GM12878 (cell line): ENCODE measurements around the gene C19orf67.

ENCODE experiments used
- CHD2 ChIP-seq: IDR thresholded peaks from 2 replicates; pipeline ENCODE4 v1.6.1; 2011; ENCODE audit warnings: low read depth, low read length, improper control_type of control experiment, borderline replicate concordance
- HDGF ChIP-seq: fragments of 450-650 bp; IDR thresholded peaks from 2 replicates; pipeline ENCODE4 v1.6.1; 2016; ENCODE audit warnings: antibody characterized with exemption
- NBN ChIP-seq: fragments of 450-650 bp; IDR thresholded peaks from 2 replicates; pipeline ENCODE4 v1.6.1; 2016
- POLR2A ChIP-seq: IDR thresholded peaks from 2 replicates; pipeline ENCODE4 v1.6.1; 2011; ENCODE audit warnings: low read depth, mild to moderate bottlenecking, low read length
- POLR2AphosphoS2 ChIP-seq: IDR thresholded peaks from 2 replicates; pipeline ENCODE4 v1.6.1; 2011; ENCODE audit warnings: low read depth, mild to moderate bottlenecking, low read length, improper control_type of control experiment, moderate library complexity
- POLR2AphosphoS5 ChIP-seq: IDR thresholded peaks from 2 replicates; pipeline ENCODE4 v1.6.1; 2011; ENCODE audit warnings: mild to moderate bottlenecking, low read length, inconsistent platforms
- RCOR1 ChIP-seq: conservative IDR thresholded peaks from 2 replicates; pipeline ENCODE4 v1.6.1; 2012; ENCODE audit warnings: low read depth, low read length, improper control_type of control experiment
- SPI1 ChIP-seq: IDR thresholded peaks from 2 replicates; pipeline ENCODE4 v1.6.1; 2011; ENCODE audit warnings: low read depth, mild to moderate bottlenecking, low read length, moderate library complexity, borderline replicate concordance; ENCODE audit not compliant: insufficient read depth
- TAF1 ChIP-seq: IDR thresholded peaks from 2 replicates; pipeline ENCODE4 v1.6.1; 2011; ENCODE audit warnings: mild to moderate bottlenecking, low read depth, low read length, borderline replicate concordance
- ZNF274 ChIP-seq: IDR thresholded peaks from one replicate; pipeline ENCODE4 v1.8.0; 2011; ENCODE audit not compliant: insufficient read length, insufficient read depth
- TF ChIP-seq, protein P1 (sequence below), 3 experiments: IDR thresholded peaks in 2 of 3; conservative IDR thresholded peaks in 1 of 3; 2 replicates each; pipeline ENCODE4 v1.5.1; 2011; ENCODE audit warnings: low read depth in 3 of 3, low read length in 3 of 3, mild to moderate bottlenecking in 3 of 3, control low read depth in 2 of 3, moderate library complexity in 2 of 3, inconsistent platforms in 1 of 3, mixed read lengths in 1 of 3; ENCODE audit not compliant: control insufficient read depth in 2 of 3, insufficient read depth in 1 of 3; ENCODE audit errors: extremely low read depth in 1 of 3

- TF ChIP-seq POLR2AphosphoS2 (no peak), ZNF274 (no peak), POLR2A (no peak), POLR2AphosphoS5 (no peak), NBN (no peak), TAF1 (no peak), CHD2 (no peak), RCOR1 (no peak), HDGF (no peak), SPI1 (no peak)
- TF ChIP-seq, protein P1, sequence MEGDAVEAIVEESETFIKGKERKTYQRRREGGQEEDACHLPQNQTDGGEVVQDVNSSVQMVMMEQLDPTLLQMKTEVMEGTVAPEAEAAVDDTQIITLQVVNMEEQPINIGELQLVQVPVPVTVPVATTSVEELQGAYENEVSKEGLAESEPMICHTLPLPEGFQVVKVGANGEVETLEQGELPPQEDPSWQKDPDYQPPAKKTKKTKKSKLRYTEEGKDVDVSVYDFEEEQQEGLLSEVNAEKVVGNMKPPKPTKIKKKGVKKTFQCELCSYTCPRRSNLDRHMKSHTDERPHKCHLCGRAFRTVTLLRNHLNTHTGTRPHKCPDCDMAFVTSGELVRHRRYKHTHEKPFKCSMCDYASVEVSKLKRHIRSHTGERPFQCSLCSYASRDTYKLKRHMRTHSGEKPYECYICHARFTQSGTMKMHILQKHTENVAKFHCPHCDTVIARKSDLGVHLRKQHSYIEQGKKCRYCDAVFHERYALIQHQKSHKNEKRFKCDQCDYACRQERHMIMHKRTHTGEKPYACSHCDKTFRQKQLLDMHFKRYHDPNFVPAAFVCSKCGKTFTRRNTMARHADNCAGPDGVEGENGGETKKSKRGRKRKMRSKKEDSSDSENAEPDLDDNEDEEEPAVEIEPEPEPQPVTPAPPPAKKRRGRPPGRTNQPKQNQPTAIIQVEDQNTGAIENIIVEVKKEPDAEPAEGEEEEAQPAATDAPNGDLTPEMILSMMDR (IDR thresholded peaks at IDR 0.05 in 2 of 3, conservative IDR thresholded peaks at IDR 0.05 in 1 of 3; ENCODE audit: control insufficient read depth in 2 of 3, extremely low read depth in 1 of 3, insufficient read depth in 1 of 3, low read depth in 3 of 3, low read length in 3 of 3) = peak; percentile 56 to 81 (median 57)
These were observed 29.3 kb upstream of the C19orf67 start for GRCh38 chr19:14114854-14115253.
